HepG2 (cell line): ENCODE results near the gene AURKA. TPM values are rescaled to one million over a fixed set of nuclear protein-coding genes. Genes with fewer than 3 reads are reported as not detected.

ENCODE experiments used
- ATAC-seq: fragments of 200-7000 bp; cut with Tn5 transposase; 3 replicates; pipeline ENCODE4 v1.9.1; 2020; ENCODE audit warnings: mild to moderate bottlenecking, moderate library complexity
- BruUV-seq: library from RNA; stranded (reverse); fragments of 400-500 nt; replicated peaks from 2 replicates; lab custom pipeline; 2021; lab: Mats Ljungman, UMichigan
- CTCF ChIA-PET: fragments of 300-600 bp; formaldehyde crosslinking; extraction: SDS; loops from one replicate; lab custom pipeline; 2021; ENCODE audit warnings: low total read pairs, inconsistent platforms, low intra/inter-chr PET ratio; lab: Yijun Ruan, JAX
- POLR2A ChIA-PET: fragments of 350-600 bp; sonication (Branson Sonifier 250); formaldehyde crosslinking; loops from one replicate; lab custom pipeline; 2020; ENCODE audit warnings: antibody characterized with exemption, inconsistent platforms; lab: Yijun Ruan, JAX
- DNase-seq: peaks from one replicate; pipeline ENCODE4 v3.0.0-alpha.2; 2015; ENCODE audit warnings: low spot score
- FAIRE-seq: peaks from 3 replicates; lab custom pipeline; 2011; peaks lifted over from hg19 to GRCh38; lab: Jason Lieb, UNC
- H2AFZ ChIP-seq: one replicate; pipeline ENCODE4 v1.6.1; 2011; ENCODE audit warnings: low read length, inconsistent platforms
- H3K27ac ChIP-seq: fragments of 300-600 bp; 3 replicates; pipeline ENCODE4 v1.8.0; 2011; ENCODE audit warnings: mixed run types, mild to moderate bottlenecking, mixed read lengths, low read length, inconsistent platforms; ENCODE audit not compliant: insufficient read depth; ENCODE audit errors: extremely low read length
- H3K27me3 ChIP-seq, 2 experiments: fragments of 200-600 bp in 1 of 2; 2 replicates in 1 of 2; 3 replicates in 1 of 2; pipeline versions ENCODE4 v1.6.0 to v1.8.0; 2011; ENCODE audit warnings: low read length in 2 of 2, mild to moderate bottlenecking in 2 of 2, moderate library complexity in 2 of 2, inconsistent platforms in 1 of 2; ENCODE audit not compliant: insufficient read depth in 2 of 2, control insufficient read depth in 1 of 2
- H3K36me3 ChIP-seq, 2 experiments: fragments of 200-600 bp in 1 of 2; replicated peaks in 1 of 2; 2 replicates in 1 of 2; 3 replicates in 1 of 2; pipeline versions ENCODE4 v1.5.1 to v1.8.0; 2011; ENCODE audit warnings: low read length in 2 of 2, inconsistent platforms in 1 of 2; ENCODE audit not compliant: insufficient read depth in 2 of 2, control insufficient read depth in 1 of 2
- H3K4me1 ChIP-seq: 2 replicates; pipeline ENCODE4 v1.5.1; 2012; ENCODE audit warnings: low read length, inconsistent platforms; ENCODE audit not compliant: insufficient read depth
- H3K4me2 ChIP-seq: 2 replicates; pipeline ENCODE4 v1.6.0; 2011; ENCODE audit warnings: low read depth, low read length, inconsistent platforms
- H3K4me3 ChIP-seq, 3 experiments: fragments of 200-600 bp in 1 of 3; sonication (generic), shearing (Covaris generic) in 1 of 3; replicated peaks in 1 of 3; 2 replicates each; pipeline ENCODE4 v1.5.1; 2011 to 2016; ENCODE audit warnings: low read length in 3 of 3, inconsistent platforms in 2 of 3, low read depth in 2 of 3, mild to moderate bottlenecking in 2 of 3, control low read depth in 1 of 3, mixed read lengths in 1 of 3; ENCODE audit not compliant: insufficient read depth in 1 of 3
- H3K79me2 ChIP-seq: one replicate; pipeline ENCODE4 v1.6.1; 2011; ENCODE audit warnings: low read length, inconsistent platforms; ENCODE audit not compliant: insufficient read depth
- H3K9ac ChIP-seq: 2 replicates; pipeline ENCODE4 v1.6.0; 2011; ENCODE audit warnings: mild to moderate bottlenecking, low read depth, low read length, inconsistent platforms; ENCODE audit not compliant: insufficient read depth
- H3K9me3 ChIP-seq: 2 replicates; pipeline ENCODE4 v1.5.1; 2012; ENCODE audit warnings: mild to moderate bottlenecking, low read length
- H4K20me1 ChIP-seq: 2 replicates; pipeline ENCODE4 v1.6.0; 2011; ENCODE audit warnings: inconsistent platforms, mild to moderate bottlenecking, low read length, moderate library complexity; ENCODE audit not compliant: insufficient read depth
- AKAP8 ChIP-seq: sonication (generic); formaldehyde crosslinking; IDR thresholded peaks from 2 replicates; pipeline ENCODE4 v1.5.1; 2020; ENCODE audit warnings: mild to moderate bottlenecking, missing genetic modification reagents
- ZNF121 ChIP-seq: sonication (generic); formaldehyde crosslinking; IDR thresholded peaks from 2 replicates; pipeline ENCODE4 v1.5.0; 2020; ENCODE audit warnings: mild to moderate bottlenecking, missing genetic modification reagents
- ZNF3 ChIP-seq: IDR thresholded peaks from 2 replicates; pipeline ENCODE4 v1.7.0; 2017; ENCODE audit warnings: inconsistent platforms
- WGBS: methylation state at CpG from one replicate; pipeline ENCODE4 v1.1.6; 2017; ENCODE audit warnings: low lambda C conversion rate; 5-methylcytosine and 5-hydroxymethylcytosine counted together
- in situ Hi-C: cut with HindIII; loops from 2 replicates; pipeline ENCODE4 v1.10.0; 2017; ENCODE audit warnings: low pct_unique_long_range_greater_than_20kb; ENCODE audit not compliant: extremely low pct_ligation_motif_present
- intact Hi-C: fragments of 100-400 bp; cut with micrococcal nuclease; formaldehyde crosslinking; loops from one replicate; pipeline ENCODE4 v1.10.0; 2022; ENCODE audit not compliant: unreplicated experiment
- polyA plus RNA-seq, 8 experiments: library from polyadenylated mRNA; depleted of rRNA in 3 of 8; stranded (reverse) in 7 of 8; unstranded in 1 of 8; fragments of >200 nt; fragmentation: Illumina TruSeq in 4 of 8; extraction: Trizol in 4 of 8; gene quantifications; 2 replicates each; pipeline versions ENCODE4 v1.2.1 to v1.2.3, GENCODE V29; 2011 to 2016; ENCODE audit warnings: low read depth in 4 of 8, missing spikeins in 1 of 8, mixed read lengths in 1 of 8; ENCODE audit not compliant: insufficient read depth in 1 of 8
- total RNA-seq, 5 experiments: library from RNA; depleted of rRNA; stranded (reverse); fragments of >200 nt; fragmentation: Illumina TruSeq; extraction: Trizol; gene quantifications; 2 replicates each; pipeline ENCODE4 v1.2.3, GENCODE V29; 2016; ENCODE audit warnings: low read depth in 1 of 5
- TF ChIP-seq, protein P1 (sequence below): sonication (generic); formaldehyde crosslinking; IDR thresholded peaks from 2 replicates; pipeline ENCODE4 v1.8.0; 2022; ENCODE audit warnings: missing genetic modification reagents, mild to moderate bottlenecking, borderline replicate concordance
- TF ChIP-seq, protein P2 (sequence below): sonication (generic); formaldehyde crosslinking; IDR thresholded peaks from 2 replicates; pipeline ENCODE4 v1.4.0; 2020; ENCODE audit warnings: missing genetic modification reagents, borderline replicate concordance
- TF ChIP-seq, protein P3 (sequence below): sonication (generic); formaldehyde crosslinking; IDR thresholded peaks from 2 replicates; pipeline ENCODE4 v1.5.0; 2020; ENCODE audit warnings: missing genetic modification reagents

Gene AURKA
- total and polyA plus RNA-seq, 2 of the 13 experiments (the other 11 are each of a cell fraction or from before 2014, with no cell fraction given) = 96.4 to 224 TPM

DNA sequence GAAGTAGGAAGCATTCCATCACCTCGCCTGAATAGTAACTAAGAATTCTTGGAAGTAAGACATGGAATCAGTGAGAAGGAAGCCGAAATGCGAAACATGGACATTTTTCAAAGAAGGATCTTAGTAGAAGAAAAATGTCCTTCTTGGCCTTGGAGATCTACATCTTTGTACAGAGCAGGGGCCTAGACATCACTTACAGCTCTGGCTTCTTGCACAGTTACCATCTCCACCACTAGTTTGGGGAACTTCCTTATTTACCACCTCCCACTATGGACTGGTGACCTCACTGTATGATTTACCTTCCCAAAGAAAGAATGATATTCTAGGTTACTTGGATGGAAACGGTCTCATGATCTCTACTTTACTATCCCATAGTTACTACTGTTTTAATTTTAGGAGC, 35.8 kb upstream of the AURKA start:
- H2AFZ ChIP-seq = no peak overlapping the region
- no peak overlapping the region for H3K27ac ChIP-seq
- H3K4me3 ChIP-seq = no peak overlapping the region
- WGBS = 62% methylated on average over 4 of the region's 4 CpGs
- FAIRE-seq = no peak
- BruUV-seq = no TSS peak
- intact Hi-C loops (no loop called here), in situ Hi-C loops (no loop called here)
- no peaks in the 10 kb centered on the region for H4K20me1 ChIP-seq
- TF ChIP-seq ZNF3 (CRISPR knock-in tag) (no peak), AKAP8 (CRISPR knock-in tag) (no peak)
- TF ChIP-seq, protein P1, sequence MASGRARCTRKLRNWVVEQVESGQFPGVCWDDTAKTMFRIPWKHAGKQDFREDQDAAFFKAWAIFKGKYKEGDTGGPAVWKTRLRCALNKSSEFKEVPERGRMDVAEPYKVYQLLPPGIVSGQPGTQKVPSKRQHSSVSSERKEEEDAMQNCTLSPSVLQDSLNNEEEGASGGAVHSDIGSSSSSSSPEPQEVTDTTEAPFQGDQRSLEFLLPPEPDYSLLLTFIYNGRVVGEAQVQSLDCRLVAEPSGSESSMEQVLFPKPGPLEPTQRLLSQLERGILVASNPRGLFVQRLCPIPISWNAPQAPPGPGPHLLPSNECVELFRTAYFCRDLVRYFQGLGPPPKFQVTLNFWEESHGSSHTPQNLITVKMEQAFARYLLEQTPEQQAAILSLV (CRISPR knock-in tag) = no peak
- CTCF ChIA-PET = no interaction called here
- no peak for DNase-seq
- H3K9ac ChIP-seq = no peak overlapping the region
- H3K4me1 ChIP-seq = peaks cover 17% of the 10 kb centered on the region
- no peaks in the 10 kb centered on the region for H3K36me3 ChIP-seq
- H3K79me2 ChIP-seq = no peaks in the 10 kb centered on the region
- no peak overlapping the region for H3K4me2 ChIP-seq
- no peaks in the 10 kb centered on the region for H3K27me3 ChIP-seq
- no peaks in the 10 kb centered on the region for H3K9me3 ChIP-seq
- no peak for ATAC-seq
- POLR2A ChIA-PET = no interaction called here

DNA sequence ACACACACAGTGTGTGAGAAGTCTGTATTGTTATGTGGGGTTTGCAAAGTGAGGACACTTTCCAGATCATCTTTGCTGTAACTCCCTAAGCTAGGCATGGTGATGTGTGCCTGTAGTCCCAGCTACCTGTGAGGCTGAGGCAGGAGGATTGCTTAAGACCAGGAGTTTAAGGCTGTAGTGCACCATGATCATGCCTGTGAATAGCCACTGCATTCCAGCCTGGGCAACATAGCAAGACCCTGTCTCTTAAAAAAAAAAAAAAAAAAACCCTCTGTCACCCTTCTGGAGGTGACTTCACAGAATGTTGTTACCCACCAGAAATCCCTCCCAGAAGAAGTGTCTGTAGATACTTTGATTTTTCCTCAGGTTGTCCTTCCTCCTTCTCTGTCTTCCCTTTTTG, 34.9 kb upstream of the AURKA start:
- Histone ChIP-seq H3K9me3 (no peaks in the 10 kb centered on the region), H3K27ac (no peak overlapping the region), H4K20me1 (no peaks in the 10 kb centered on the region), H3K27me3 (no peaks in the 10 kb centered on the region), H3K9ac (no peak overlapping the region), H2AFZ (no peak overlapping the region), H3K79me2 (no peaks in the 10 kb centered on the region), H3K36me3 (no peaks in the 10 kb centered on the region), H3K4me2 (no peak overlapping the region), H3K4me1 (peaks cover 25% of the 10 kb centered on the region), H3K4me3 (no peak overlapping the region)
- in situ Hi-C loops (no loop called here), intact Hi-C loops (no loop called here)
- ChIA-PET POLR2A (no interaction called here), CTCF (no interaction called here)
- TF ChIP-seq, protein P2, sequence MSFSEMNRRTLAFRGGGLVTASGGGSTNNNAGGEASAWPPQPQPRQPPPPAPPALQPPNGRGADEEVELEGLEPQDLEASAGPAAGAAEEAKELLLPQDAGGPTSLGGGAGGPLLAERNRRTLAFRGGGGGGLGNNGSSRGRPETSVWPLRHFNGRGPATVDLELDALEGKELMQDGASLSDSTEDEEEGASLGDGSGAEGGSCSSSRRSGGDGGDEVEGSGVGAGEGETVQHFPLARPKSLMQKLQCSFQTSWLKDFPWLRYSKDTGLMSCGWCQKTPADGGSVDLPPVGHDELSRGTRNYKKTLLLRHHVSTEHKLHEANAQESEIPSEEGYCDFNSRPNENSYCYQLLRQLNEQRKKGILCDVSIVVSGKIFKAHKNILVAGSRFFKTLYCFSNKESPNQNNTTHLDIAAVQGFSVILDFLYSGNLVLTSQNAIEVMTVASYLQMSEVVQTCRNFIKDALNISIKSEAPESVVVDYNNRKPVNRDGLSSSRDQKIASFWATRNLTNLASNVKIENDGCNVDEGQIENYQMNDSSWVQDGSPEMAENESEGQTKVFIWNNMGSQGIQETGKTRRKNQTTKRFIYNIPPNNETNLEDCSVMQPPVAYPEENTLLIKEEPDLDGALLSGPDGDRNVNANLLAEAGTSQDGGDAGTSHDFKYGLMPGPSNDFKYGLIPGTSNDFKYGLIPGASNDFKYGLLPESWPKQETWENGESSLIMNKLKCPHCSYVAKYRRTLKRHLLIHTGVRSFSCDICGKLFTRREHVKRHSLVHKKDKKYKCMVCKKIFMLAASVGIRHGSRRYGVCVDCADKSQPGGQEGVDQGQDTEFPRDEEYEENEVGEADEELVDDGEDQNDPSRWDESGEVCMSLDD (CRISPR knock-in tag) = no peak
- TF ChIP-seq, protein P3, sequence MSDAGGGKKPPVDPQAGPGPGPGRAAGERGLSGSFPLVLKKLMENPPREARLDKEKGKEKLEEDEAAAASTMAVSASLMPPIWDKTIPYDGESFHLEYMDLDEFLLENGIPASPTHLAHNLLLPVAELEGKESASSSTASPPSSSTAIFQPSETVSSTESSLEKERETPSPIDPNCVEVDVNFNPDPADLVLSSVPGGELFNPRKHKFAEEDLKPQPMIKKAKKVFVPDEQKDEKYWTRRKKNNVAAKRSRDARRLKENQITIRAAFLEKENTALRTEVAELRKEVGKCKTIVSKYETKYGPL (CRISPR knock-in tag) = no peak
- peak; percentile 61; the same call in 1 of the 2 replicates for TF ChIP-seq ZNF121 (CRISPR knock-in tag)
- FAIRE-seq (peak; percentile 34), ATAC-seq (no peak), DNase-seq (no peak)
- BruUV-seq = no TSS peak
